ENCODE data around the gene SNAP47. TPM values are rescaled to one million over a fixed set of nuclear protein-coding genes. Genes with fewer than 3 reads are reported as not detected.

Gene SNAP47
- total RNA-seq, 4 donors from 2014 or later: 11.3 to 28.5 (median 20.2) TPM

DNA sequence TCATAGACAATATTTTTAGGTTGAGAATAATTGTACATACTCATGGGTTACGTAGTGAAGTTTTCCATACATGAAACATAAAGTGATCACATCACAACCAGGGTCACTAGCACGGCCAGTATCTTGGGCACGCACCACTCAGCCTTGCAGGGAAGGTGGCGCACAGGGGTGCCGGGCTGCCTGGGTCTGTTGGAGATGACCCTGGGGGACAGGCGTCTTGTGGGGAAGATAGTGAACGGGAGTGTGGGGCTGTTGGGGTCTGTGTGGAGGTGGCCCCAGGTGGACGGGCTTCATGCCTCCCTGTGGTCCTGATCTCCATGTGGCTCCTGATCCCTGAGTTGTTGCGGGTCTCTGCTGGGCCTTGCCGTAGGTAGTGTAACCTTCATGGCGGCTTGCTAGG is 41.9 kb downstream of the SNAP47 start:
- Histone ChIP-seq H3K9me3 (no peaks in the 10 kb centered on the region), H3K4me1 (peaks cover 0 to 19% (median 0%) of the 10 kb centered on the region in 3 donors), H3K27ac (no peak overlapping the region), H3K36me3 (peaks cover 0 to 66% (median 3%) of the 10 kb centered on the region in 3 donors), H3K27me3 (no peaks in the 10 kb centered on the region), H3K4me3 (no peak overlapping the region)
- no peak for TF ChIP-seq POLR2A (IDR thresholded peaks at IDR 0.05)
- TF ChIP-seq, protein P1, sequence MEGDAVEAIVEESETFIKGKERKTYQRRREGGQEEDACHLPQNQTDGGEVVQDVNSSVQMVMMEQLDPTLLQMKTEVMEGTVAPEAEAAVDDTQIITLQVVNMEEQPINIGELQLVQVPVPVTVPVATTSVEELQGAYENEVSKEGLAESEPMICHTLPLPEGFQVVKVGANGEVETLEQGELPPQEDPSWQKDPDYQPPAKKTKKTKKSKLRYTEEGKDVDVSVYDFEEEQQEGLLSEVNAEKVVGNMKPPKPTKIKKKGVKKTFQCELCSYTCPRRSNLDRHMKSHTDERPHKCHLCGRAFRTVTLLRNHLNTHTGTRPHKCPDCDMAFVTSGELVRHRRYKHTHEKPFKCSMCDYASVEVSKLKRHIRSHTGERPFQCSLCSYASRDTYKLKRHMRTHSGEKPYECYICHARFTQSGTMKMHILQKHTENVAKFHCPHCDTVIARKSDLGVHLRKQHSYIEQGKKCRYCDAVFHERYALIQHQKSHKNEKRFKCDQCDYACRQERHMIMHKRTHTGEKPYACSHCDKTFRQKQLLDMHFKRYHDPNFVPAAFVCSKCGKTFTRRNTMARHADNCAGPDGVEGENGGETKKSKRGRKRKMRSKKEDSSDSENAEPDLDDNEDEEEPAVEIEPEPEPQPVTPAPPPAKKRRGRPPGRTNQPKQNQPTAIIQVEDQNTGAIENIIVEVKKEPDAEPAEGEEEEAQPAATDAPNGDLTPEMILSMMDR (IDR thresholded peaks at IDR 0.05): no peak
- intact Hi-C loops (cut with DNase I): no loop called here
- no peak for DNase-seq
- 86 to 92% methylated on average over 11 of the region's 11 CpGs for WGBS, 2 donors

DNA sequence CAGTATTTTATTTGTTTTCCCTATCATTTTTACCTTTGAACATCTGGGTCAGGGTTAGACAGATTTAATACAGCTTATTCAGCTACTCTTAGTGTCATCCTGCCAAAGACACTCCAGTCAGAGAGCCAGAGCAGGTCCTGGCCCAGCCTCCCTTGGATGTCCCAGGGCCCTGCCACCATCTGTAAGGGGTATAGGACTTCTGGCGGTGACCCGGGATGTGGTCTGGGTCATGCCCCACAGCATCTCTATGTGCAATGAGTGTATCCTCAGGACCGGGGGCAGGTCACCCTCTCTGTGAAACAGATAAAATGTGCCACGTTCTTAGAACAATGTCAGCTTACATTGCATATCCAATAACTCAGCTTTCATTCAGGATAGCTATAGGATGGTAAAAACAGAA is 42.4 kb downstream of the SNAP47 start:
- intact Hi-C loops (cut with DNase I): no loop called here
- H3K36me3 ChIP-seq: peaks cover 0 to 66% (median 3%) of the 10 kb centered on the region in 3 donors
- DNase-seq: no peak
- H3K9me3 ChIP-seq: no peaks in the 10 kb centered on the region
- H3K27me3 ChIP-seq: no peaks in the 10 kb centered on the region
- no peak overlapping the region for H3K27ac ChIP-seq
- no peak overlapping the region for H3K4me3 ChIP-seq
- TF ChIP-seq, protein P1 (IDR thresholded peaks at IDR 0.05): no peak
- no peak for TF ChIP-seq POLR2A (IDR thresholded peaks at IDR 0.05)
- H3K4me1 ChIP-seq: peaks cover 0 to 19% (median 0%) of the 10 kb centered on the region in 3 donors
- 97 to 100% methylated on average over 2 to 4 of the region's 4 CpGs for WGBS, 2 donors

DNA sequence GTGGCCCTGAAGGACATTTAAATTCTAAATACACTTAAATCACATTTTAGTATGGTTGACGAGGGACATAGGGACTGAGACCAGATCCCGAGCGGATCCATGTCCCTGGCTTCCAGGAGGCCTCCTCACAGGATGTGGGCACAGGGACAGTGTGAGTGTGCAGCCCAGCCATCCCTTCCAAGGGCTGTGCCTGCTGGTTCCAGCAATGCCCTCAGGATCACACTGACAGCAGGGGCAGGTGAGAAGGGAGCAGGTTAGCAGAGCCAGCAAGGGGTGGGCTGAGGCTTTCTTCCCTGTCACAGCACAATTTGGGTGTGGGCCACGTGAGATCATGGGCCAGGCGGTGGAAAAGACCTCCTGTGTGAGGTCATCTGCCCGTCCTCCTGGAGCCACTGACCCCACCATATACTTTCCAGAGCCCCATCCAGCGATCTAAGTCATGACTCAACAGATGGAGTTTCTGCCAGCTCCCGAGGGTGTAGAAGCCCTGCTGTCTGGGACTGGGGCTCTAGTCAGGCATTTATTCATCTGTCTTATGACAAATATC is 43.2 kb downstream of the SNAP47 start:
- TF ChIP-seq, protein P1 (IDR thresholded peaks at IDR 0.05): no peak
- no peak for TF ChIP-seq POLR2A (IDR thresholded peaks at IDR 0.05)
- peaks cover 0 to 66% (median 3%) of the 10 kb centered on the region in 3 donors for H3K36me3 ChIP-seq
- H3K4me3 ChIP-seq: no peak overlapping the region
- H3K27me3 ChIP-seq: no peaks in the 10 kb centered on the region
- H3K27ac ChIP-seq: no peak overlapping the region
- 76 to 80% methylated on average over 6 to 7 of the region's 8 CpGs for WGBS, 2 donors
- DNase-seq: no peak
- H3K9me3 ChIP-seq: no peaks in the 10 kb centered on the region
- intact Hi-C loops (cut with DNase I): no loop called here
- peaks cover 0 to 19% (median 0%) of the 10 kb centered on the region in 3 donors for H3K4me1 ChIP-seq

DNA sequence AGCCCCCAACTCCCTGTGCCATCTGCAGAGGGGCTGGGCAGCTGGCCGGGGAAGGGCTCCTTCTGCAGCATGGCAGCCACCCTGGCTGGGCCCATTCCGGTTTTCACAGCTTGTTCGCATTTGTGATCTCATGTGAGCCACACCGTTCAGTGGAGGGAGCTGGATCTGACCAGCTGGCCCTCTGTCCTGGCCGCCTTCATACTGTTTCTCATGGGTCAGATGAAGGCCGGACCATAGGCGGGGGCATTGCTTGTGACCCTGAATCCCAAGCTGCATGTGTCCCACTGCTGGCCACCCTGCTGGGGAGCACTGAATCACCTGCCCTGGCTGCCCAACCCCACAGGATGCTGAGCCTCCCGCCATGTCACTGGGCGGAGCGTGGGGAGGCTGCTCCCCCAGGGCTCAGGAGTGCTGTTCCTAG is 43.8 kb downstream of the SNAP47 start:
- Histone ChIP-seq H3K27ac (no peak overlapping the region), H3K9me3 (no peaks in the 10 kb centered on the region), H3K36me3 (peaks cover 0 to 60% (median 3%) of the 10 kb centered on the region in 3 donors), H3K27me3 (no peaks in the 10 kb centered on the region), H3K4me1 (peaks cover 0 to 19% (median 0%) of the 10 kb centered on the region in 3 donors), H3K4me3 (no peak overlapping the region)
- 96% methylated on average over 4 of the region's 10 CpGs; no CpG with 5 or more reads in 1 of the 2 donors for whole genome bisulfite sequencing, 2 donors
- intact Hi-C loops (cut with DNase I): no loop called here
- TF ChIP-seq, protein P1 (IDR thresholded peaks at IDR 0.05): no peak
- no peak for TF ChIP-seq POLR2A (IDR thresholded peaks at IDR 0.05)
- DNase-seq: no peak

DNA sequence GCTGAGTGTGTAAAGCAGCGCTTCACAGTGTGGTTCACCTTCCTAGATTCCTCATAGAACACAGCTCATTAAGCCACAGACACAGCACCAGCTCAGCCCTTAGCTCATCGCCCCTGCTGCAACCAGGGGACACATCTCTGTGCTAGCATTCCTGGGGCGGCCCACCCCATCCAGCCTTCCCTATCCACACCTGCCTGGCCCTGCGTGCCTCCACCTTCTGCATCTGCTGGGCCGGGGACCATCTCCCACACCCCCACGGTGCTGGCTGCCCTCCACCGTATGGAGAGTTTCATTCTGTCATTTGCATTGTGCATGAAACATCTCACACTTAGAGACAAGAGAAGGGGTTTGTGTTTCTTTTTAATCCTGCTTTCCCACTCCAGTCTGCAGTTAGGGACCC is 44.5 kb downstream of the SNAP47 start:
- TF ChIP-seq, protein P1 (IDR thresholded peaks at IDR 0.05): no peak
- TF ChIP-seq POLR2A (IDR thresholded peaks at IDR 0.05): no peak
- peaks cover 0 to 54% (median 3%) of the 10 kb centered on the region in 3 donors for H3K36me3 ChIP-seq
- no peak for DNase-seq
- H3K4me1 ChIP-seq: peaks cover 0 to 19% (median 0%) of the 10 kb centered on the region in 3 donors
- H3K27me3 ChIP-seq: no peaks in the 10 kb centered on the region
- intact Hi-C loops (cut with DNase I): loop anchor here (10.0 kb wide), 1 partner anchor 305 kb away; the partner anchor contains the start of gene ARF1
- no peak overlapping the region for H3K4me3 ChIP-seq
- WGBS, 2 donors: 83 to 91% methylated on average over 7 of the region's 7 CpGs
- H3K27ac ChIP-seq: no peak overlapping the region
- no peaks in the 10 kb centered on the region for H3K9me3 ChIP-seq

Measured in esophagus squamous epithelium (tissue), 5 donors.